PFSK-1 (cell line): ENCODE data around the gene NOL3.

Source experiments
- FOXP2 ChIP-seq: optimal IDR thresholded peaks from 2 replicates; pipeline ENCODE3; 2011; ENCODE audit warnings: borderline replicate concordance, control low read depth, inconsistent platforms; ENCODE audit not compliant: insufficient read depth; ENCODE audit errors: extremely low read length, extremely low read depth
- POLR2AphosphoS5 ChIP-seq: IDR thresholded peaks from 2 replicates; pipeline ENCODE4 v1.6.1; 2012; ENCODE audit warnings: low read depth, mild to moderate bottlenecking, control low read depth, low read length, moderate library complexity
- SIN3A ChIP-seq: IDR thresholded peaks from 2 replicates; pipeline ENCODE4 v1.6.1; 2012; ENCODE audit warnings: mild to moderate bottlenecking, low read length, moderate library complexity, borderline replicate concordance; ENCODE audit not compliant: insufficient read depth
- TAF1 ChIP-seq: IDR thresholded peaks from 2 replicates; pipeline ENCODE4 v1.6.1; 2012; ENCODE audit warnings: low read length, control low read depth, borderline replicate concordance; ENCODE audit not compliant: insufficient read depth
- TF ChIP-seq, protein P1 (sequence below), 2 experiments: IDR thresholded peaks; 2 replicates each; pipeline versions ENCODE4 v1.6.1 to v1.8.0; 2011 to 2012; ENCODE audit warnings: low read depth in 2 of 2, low read length in 2 of 2, control low read depth in 1 of 2, inconsistent platforms in 1 of 2, mild to moderate bottlenecking in 1 of 2, moderate library complexity in 1 of 2; ENCODE audit not compliant: insufficient read depth in 1 of 2

NOL3 gene

DNA sequence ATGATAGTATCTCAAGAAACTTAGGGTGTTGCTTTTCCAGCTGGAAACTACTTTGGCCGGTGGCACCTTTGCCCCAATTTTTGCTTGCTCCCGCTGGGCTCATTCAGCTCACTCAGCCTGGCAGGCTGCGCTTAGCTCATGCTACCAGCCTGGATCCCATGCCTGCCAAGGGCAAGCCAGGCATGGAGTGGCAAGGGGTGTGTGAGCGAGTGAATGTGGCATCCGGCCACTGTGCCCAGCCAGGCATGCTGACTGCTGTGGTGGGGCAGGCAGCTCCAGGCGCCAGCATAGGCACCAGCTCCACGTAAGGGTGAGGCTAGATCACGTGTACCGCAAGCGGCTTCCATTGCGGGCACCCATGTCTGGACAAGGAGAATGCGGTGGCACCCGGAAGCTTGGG is 28.9 kb upstream of the NOL3 start:
- no peak for TF ChIP-seq FOXP2
- no peak for TF ChIP-seq TAF1
- no peak for TF ChIP-seq SIN3A

DNA sequence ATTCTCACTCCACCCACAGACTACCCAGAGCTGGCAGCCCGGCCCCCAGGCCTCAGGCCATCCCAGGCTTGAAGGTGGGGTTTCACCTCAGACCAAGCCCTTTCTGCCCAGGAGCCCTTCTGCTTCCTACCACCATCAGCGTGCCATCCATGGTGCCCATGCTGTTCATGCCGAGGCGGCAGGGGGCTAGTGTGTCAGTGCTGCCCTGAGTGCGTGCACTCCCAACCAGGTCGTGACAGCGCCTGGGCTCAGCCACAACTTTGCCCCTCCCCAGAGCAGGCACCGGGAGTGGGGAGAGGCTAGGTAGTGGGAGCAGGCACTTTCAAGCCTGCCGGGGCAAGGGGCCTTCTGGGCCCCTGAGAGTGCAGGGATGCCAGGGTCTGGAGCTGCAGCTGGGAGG is 28.0 kb upstream of the NOL3 start:
- no peak for TF ChIP-seq TAF1
- TF ChIP-seq, protein P1, sequence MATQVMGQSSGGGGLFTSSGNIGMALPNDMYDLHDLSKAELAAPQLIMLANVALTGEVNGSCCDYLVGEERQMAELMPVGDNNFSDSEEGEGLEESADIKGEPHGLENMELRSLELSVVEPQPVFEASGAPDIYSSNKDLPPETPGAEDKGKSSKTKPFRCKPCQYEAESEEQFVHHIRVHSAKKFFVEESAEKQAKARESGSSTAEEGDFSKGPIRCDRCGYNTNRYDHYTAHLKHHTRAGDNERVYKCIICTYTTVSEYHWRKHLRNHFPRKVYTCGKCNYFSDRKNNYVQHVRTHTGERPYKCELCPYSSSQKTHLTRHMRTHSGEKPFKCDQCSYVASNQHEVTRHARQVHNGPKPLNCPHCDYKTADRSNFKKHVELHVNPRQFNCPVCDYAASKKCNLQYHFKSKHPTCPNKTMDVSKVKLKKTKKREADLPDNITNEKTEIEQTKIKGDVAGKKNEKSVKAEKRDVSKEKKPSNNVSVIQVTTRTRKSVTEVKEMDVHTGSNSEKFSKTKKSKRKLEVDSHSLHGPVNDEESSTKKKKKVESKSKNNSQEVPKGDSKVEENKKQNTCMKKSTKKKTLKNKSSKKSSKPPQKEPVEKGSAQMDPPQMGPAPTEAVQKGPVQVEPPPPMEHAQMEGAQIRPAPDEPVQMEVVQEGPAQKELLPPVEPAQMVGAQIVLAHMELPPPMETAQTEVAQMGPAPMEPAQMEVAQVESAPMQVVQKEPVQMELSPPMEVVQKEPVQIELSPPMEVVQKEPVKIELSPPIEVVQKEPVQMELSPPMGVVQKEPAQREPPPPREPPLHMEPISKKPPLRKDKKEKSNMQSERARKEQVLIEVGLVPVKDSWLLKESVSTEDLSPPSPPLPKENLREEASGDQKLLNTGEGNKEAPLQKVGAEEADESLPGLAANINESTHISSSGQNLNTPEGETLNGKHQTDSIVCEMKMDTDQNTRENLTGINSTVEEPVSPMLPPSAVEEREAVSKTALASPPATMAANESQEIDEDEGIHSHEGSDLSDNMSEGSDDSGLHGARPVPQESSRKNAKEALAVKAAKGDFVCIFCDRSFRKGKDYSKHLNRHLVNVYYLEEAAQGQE (IDR thresholded peaks at IDR 0.05; ENCODE audit: insufficient read depth in 1 of 2, low read depth in 2 of 2, low read length in 2 of 2), result no peak
- no peak for TF ChIP-seq FOXP2
- TF ChIP-seq SIN3A, result no peak
- TF ChIP-seq POLR2AphosphoS5, result no peak

DNA sequence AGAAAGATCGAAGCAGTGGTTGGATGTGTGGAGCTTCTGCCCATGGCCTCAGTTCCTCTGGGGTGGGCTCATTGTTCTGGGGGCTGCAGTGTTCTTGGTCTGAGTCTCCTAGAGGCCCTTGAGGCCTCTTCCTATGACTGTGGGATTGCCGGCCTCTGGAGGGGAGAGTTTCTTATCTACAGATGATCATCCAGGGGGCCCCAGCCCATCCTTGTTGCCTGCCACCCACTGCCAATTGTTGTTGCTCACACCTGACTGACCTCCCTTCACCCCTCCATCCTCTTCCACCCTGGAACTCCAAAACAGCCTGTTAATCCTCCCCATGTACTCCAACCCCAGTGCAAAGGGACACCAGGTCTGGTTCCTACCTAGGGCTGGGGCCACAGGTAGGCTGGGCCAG is 25.4 kb upstream of the NOL3 start:
- TF ChIP-seq TAF1, result no peak
- TF ChIP-seq SIN3A, result no peak
- no peak for TF ChIP-seq FOXP2
- no peak for TF ChIP-seq POLR2AphosphoS5
- TF ChIP-seq, protein P1 (IDR thresholded peaks at IDR 0.05; ENCODE audit: insufficient read depth in 1 of 2, low read depth in 2 of 2, low read length in 2 of 2), result no peak

DNA sequence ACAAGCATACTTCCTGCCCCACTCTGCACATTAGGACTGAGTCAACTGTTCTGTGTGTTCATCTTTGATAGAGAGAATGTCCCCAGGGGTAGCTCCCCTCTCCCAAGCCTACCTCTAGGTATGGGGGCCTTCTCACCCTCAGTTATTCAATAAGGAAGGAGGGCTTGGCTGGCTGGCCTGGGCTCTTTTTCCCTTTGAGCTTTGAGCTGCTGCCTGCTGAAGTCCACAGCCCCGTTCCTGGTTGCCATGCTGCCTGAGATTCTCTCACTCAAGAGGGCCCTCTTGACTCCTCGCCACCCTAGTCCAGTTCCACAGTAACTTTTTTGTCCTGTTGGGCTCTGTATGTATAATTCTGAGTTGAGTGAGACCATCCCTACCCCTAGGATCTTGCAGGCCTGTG is 24.6 kb upstream of the NOL3 start:
- TF ChIP-seq, protein P1 (IDR thresholded peaks at IDR 0.05; ENCODE audit: insufficient read depth in 1 of 2, low read depth in 2 of 2, low read length in 2 of 2), result no peak
- no peak for TF ChIP-seq TAF1

DNA sequence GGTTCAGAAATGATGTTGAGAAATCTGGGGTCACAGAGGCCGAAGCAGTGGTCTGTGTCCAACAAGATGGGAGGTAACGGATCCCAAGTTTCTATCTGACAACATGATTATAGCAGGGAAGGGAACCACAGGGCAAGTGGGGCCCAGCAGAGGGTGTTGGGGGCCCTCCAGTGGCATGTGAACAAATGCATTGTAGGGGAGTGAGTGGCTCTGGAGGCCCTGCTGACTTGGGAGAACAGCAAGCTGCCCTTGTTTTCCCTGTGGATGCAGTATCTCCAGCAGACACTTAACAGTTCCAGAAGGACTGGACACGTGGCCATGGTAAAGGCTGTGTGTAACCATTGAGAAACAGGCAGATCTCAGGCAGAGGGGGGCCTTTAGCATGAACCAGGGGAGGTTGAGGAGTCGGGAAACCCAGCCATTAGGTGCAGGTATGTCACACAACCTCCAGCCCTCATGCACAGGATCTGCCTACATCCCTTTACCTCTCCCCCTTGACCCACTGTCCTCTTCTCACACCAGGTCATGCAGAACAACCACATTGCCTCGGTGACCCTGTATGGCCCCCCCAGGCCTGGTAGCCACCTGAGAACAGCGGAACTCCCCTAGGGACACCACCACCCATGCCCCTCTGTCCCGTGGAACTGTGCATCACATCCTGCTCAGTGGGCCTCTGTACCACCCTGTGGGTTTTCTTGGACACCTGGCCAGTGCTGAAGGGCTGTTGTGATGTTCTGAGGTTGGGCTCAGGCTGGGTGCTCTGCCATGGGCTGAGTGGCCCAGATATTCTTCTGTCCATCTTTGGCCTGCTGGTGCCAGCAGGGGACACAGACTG is 23.6 kb upstream of the NOL3 start:
- no peak for TF ChIP-seq SIN3A
- no peak for TF ChIP-seq FOXP2
- no peak for TF ChIP-seq POLR2AphosphoS5

DNA sequence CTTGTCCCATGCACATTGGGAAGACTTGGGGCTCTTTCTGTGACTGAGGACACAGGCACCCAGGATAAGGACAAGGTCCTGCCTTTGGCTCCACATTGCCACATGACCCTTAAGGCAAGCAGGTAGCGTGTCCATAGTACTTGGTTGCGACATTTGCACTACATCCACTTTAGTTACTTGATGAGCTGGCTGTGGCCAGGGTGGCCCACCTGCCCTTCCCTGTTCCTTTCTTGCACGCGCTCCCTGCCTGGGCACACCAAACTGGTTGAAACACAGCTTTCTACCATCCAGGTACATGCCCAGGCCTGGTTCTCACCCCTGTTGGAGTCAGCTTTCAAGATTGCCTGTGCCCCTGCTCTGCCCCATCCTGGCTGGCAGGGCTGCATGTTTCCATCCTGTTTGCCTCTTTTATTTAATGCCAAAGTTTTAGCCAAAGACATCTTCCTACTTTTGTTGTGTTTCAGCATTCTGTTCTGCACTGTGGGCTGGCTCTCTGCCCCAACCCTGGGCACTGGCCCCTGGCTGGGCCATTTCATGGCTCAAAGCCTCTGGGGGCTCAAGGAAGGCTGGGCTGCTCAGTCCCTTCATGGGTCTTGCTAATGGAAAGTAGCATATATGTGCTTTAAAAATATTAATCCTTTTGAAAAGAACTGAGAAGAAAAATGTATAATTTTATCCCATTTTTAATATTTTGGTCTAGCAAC is 22.7 kb upstream of the NOL3 start:
- TF ChIP-seq POLR2AphosphoS5 (no peak), TAF1 (no peak), FOXP2 (no peak), SIN3A (no peak)
- TF ChIP-seq, protein P1 (IDR thresholded peaks at IDR 0.05; ENCODE audit: insufficient read depth in 1 of 2, low read depth in 2 of 2, low read length in 2 of 2), result no peak
